CD4-positive, alpha-beta T cell (primary cell): Measurements from ENCODE around the gene NSFL1C. TPM values are rescaled to one million over a fixed set of nuclear protein-coding genes. Genes with fewer than 3 reads are reported as not detected.

Source experiments
- ATAC-seq: fragments of 200-7000 bp; cut with Tn5 transposase; one replicate; pipeline ENCODE4 v1.10.0; 2022; ENCODE audit warnings: mild to moderate bottlenecking; ENCODE audit not compliant: poor library complexity
- CTCF ChIA-PET: fragments of 350-600 bp; sonication (Branson Sonifier 250); formaldehyde crosslinking; loops from one replicate; lab custom pipeline; 2021; ENCODE audit warnings: antibody characterized with exemption, inconsistent platforms; lab: Charles Lee
- POLR2A ChIA-PET: fragments of 350-600 bp; sonication (Branson Sonifier 250); formaldehyde crosslinking; loops from one replicate; lab custom pipeline; 2021; ENCODE audit warnings: antibody characterized with exemption, inconsistent platforms; lab: Charles Lee
- DNase-seq, 14 experiments: peaks; one replicate each; pipeline ENCODE4 v3.0.0-alpha.2; 2013 to 2020; ENCODE audit warnings: mixed read lengths in 2 of 14
- H3K27ac ChIP-seq, 2 donors: one replicate each; pipeline versions ENCODE4 v1.5.1 to v1.7.0; 2013; ENCODE audit warnings: low read length in 2 of 2, low read depth in 1 of 2, mild to moderate bottlenecking in 1 of 2
- H3K27me3 ChIP-seq, 2 experiments: 1 replicate in 1 of 2; 2 replicates in 1 of 2; pipeline versions ENCODE4 v1.6.1 to v1.7.0; 2013; ENCODE audit warnings: low read length in 2 of 2, control low read depth in 1 of 2, mild to moderate bottlenecking in 1 of 2, moderate library complexity in 1 of 2; ENCODE audit not compliant: insufficient read depth in 2 of 2, control insufficient read depth in 1 of 2
- H3K36me3 ChIP-seq: one replicate; pipeline ENCODE4 v1.6.1; 2013; ENCODE audit warnings: low read length, control low read depth; ENCODE audit not compliant: insufficient read depth
- H3K4me1 ChIP-seq: one replicate; pipeline ENCODE4 v1.6.1; 2013; ENCODE audit warnings: low read length, control low read depth; ENCODE audit not compliant: insufficient read depth
- H3K4me3 ChIP-seq: one replicate; pipeline ENCODE4 v1.5.1; 2013; ENCODE audit warnings: mild to moderate bottlenecking, low read length, moderate library complexity
- H3K9me3 ChIP-seq, 2 experiments: 1 replicate in 1 of 2; 2 replicates in 1 of 2; pipeline versions ENCODE4 v1.6.1 to v1.7.0; 2013; ENCODE audit warnings: low read length in 2 of 2, mild to moderate bottlenecking in 2 of 2, control low read depth in 1 of 2, moderate library complexity in 1 of 2; ENCODE audit not compliant: control insufficient read depth in 1 of 2, insufficient read depth in 1 of 2
- H3K27ac Mint-ChIP-seq: one replicate; pipeline ENCODE4 v1.8.0; 2020; ENCODE audit warnings: mixed read lengths
- H3K27me3 Mint-ChIP-seq: one replicate; pipeline ENCODE4 v1.8.0; 2021; ENCODE audit warnings: mixed read lengths
- H3K36me3 Mint-ChIP-seq: one replicate; pipeline ENCODE4 v1.8.0; 2021; ENCODE audit warnings: low read depth, mixed read lengths
- H3K4me1 Mint-ChIP-seq: one replicate; pipeline ENCODE4 v1.8.0; 2021; ENCODE audit warnings: low read depth, mixed read lengths
- H3K4me3 Mint-ChIP-seq: one replicate; pipeline ENCODE4 v1.8.0; 2020; ENCODE audit warnings: mild to moderate bottlenecking, mixed read lengths
- H3K9me3 Mint-ChIP-seq: one replicate; pipeline ENCODE4 v1.8.0; 2020; ENCODE audit warnings: mixed read lengths
- intact Hi-C, 2 experiments: fragments of 100-400 bp; cut with DNase I in 1 of 2; cut with micrococcal nuclease in 1 of 2; formaldehyde crosslinking; loops; one replicate each; pipeline versions ENCODE4 v1.15.1 to v1.9.0; 2023 to 2025; cut with DNase I, micrococcal nuclease
- total RNA-seq, 174 experiments: library from RNA in 2 of 174; stranded (reverse) in 2 of 174; gene quantifications; one replicate each; pipeline ENCODE4 v1.2.3 and lab custom pipeline; 2021 to 2026
- TF ChIP-seq, protein P1 (sequence below): fragments of 200-600 bp; IDR thresholded peaks from one replicate; pipeline ENCODE4 v1.8.0; 2022; ENCODE audit warnings: antibody characterized with exemption, mild to moderate bottlenecking

The NSFL1C gene
- total RNA-seq, 2 experiments from 2014 or later, result 53.2 to 53.4 TPM

DNA sequence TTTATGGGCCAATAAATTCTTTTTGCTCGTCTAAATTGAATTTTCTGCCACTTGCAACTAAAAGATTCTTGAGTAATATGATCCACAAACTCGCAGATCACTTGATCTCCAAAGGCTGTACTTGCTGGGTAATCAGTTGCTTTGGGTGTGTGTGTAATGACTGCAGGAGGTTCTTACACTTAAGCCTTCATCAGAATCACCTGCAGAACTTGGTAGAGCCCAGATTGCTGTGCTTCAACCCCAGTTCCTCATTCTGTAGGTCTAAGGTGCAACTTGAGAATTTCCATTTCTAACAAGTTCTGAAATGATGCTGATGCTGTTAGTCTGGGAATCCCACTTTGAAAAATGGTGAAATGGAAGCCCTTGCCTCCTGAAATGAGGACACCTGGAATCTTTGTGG lies 60.8 kb downstream of the NSFL1C start:
- H3K4me3 ChIP-seq, result no peak overlapping the region
- no peak overlapping the region for H3K27ac Mint-ChIP-seq
- H3K4me1 ChIP-seq, result peaks cover 9% of the 10 kb centered on the region
- TF ChIP-seq, protein P1, sequence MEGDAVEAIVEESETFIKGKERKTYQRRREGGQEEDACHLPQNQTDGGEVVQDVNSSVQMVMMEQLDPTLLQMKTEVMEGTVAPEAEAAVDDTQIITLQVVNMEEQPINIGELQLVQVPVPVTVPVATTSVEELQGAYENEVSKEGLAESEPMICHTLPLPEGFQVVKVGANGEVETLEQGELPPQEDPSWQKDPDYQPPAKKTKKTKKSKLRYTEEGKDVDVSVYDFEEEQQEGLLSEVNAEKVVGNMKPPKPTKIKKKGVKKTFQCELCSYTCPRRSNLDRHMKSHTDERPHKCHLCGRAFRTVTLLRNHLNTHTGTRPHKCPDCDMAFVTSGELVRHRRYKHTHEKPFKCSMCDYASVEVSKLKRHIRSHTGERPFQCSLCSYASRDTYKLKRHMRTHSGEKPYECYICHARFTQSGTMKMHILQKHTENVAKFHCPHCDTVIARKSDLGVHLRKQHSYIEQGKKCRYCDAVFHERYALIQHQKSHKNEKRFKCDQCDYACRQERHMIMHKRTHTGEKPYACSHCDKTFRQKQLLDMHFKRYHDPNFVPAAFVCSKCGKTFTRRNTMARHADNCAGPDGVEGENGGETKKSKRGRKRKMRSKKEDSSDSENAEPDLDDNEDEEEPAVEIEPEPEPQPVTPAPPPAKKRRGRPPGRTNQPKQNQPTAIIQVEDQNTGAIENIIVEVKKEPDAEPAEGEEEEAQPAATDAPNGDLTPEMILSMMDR, result no peak
- H3K27ac ChIP-seq, result no peak overlapping the region
- POLR2A ChIA-PET, result no interaction called here
- H3K4me3 Mint-ChIP-seq, result no peak overlapping the region
- ATAC-seq, result no peak
- H3K9me3 ChIP-seq, result peaks cover 0 to 3% of the 10 kb centered on the region in 2 experiments
- no peaks in the 10 kb centered on the region for H3K36me3 ChIP-seq
- intact Hi-C loops, result no loop called here
- H3K27me3 ChIP-seq, result peaks cover 0 to 3% of the 10 kb centered on the region in 2 experiments
- peaks cover 4% of the 10 kb centered on the region for H3K9me3 Mint-ChIP-seq
- no peaks in the 10 kb centered on the region for H3K27me3 Mint-ChIP-seq
- no peaks in the 10 kb centered on the region for H3K36me3 Mint-ChIP-seq
- CTCF ChIA-PET, result no interaction called here
- peaks cover 10% of the 10 kb centered on the region for H3K4me1 Mint-ChIP-seq
- no peak for DNase-seq

DNA sequence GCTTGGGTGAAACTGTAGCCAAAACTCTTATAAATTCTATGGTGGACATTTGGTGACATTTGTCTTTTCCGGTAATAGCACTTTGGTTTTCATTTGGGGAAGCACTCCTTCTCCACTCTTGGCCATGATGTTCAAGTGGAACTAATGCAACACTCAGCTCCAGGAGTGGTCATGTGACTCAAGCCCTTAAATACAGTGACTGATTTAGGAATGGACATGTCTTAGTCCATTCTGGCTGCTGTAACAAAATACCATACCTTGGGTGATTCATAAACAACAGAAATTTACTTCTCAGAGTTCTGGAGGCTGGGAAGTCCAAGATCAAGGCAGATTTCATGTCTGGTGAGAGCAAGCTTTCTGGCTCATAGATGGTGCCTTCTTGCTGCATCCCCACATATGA lies 63.0 kb downstream of the NSFL1C start:
- no peaks in the 10 kb centered on the region for H3K36me3 ChIP-seq
- H3K27me3 Mint-ChIP-seq, result no peaks in the 10 kb centered on the region
- TF ChIP-seq, protein P1, result no peak
- no peak overlapping the region for H3K4me3 Mint-ChIP-seq
- H3K4me3 ChIP-seq, result no peak overlapping the region
- intact Hi-C loops, result no loop called here
- peaks cover 9% of the 10 kb centered on the region for H3K4me1 ChIP-seq
- DNase-seq (no peak), ATAC-seq (no peak)
- H3K4me1 Mint-ChIP-seq, result peaks cover 10% of the 10 kb centered on the region
- no peak overlapping the region for H3K27ac Mint-ChIP-seq
- H3K36me3 Mint-ChIP-seq, result no peaks in the 10 kb centered on the region
- CTCF ChIA-PET, result no interaction called here
- POLR2A ChIA-PET, result no interaction called here
- H3K27ac ChIP-seq, result no peak overlapping the region
- no peaks in the 10 kb centered on the region for H3K27me3 ChIP-seq
- H3K9me3 ChIP-seq, result peaks cover 0 to 3% of the 10 kb centered on the region in 2 experiments
- H3K9me3 Mint-ChIP-seq, result peaks cover 4% of the 10 kb centered on the region

DNA sequence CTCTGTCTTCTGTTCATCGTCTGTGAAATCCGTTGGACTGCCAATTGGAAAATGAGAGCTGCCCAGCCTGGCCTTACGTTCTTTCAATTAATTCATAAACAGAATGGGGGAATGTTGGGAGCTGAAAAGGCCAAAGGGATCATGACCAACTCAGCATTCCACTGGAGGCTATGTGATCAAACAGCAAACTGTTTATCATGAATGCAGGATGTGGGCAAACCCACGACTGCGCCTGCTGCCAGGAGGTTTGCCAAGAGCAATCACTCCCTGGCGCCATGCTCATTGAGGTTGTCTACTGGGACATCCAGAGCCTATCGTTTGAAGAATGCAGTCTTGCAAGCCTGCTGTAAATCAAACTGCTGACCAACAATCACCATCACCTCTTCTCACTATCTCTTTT lies 64.5 kb downstream of the NSFL1C start:
- no peaks in the 10 kb centered on the region for H3K36me3 Mint-ChIP-seq
- H3K27me3 Mint-ChIP-seq, result no peaks in the 10 kb centered on the region
- H3K27ac ChIP-seq, result no peak overlapping the region
- intact Hi-C loops, result no loop called here
- no peak overlapping the region for H3K4me3 ChIP-seq
- ATAC-seq, result no peak
- ChIA-PET POLR2A (no interaction called here), CTCF (no interaction called here)
- peak in 1 of 14 experiments; percentile 41 for DNase-seq
- peaks cover 0 to 3% of the 10 kb centered on the region in 2 experiments for H3K9me3 ChIP-seq
- no peak overlapping the region for H3K27ac Mint-ChIP-seq
- H3K4me1 Mint-ChIP-seq, result peaks cover 11% of the 10 kb centered on the region
- no peak overlapping the region for H3K4me3 Mint-ChIP-seq
- H3K36me3 ChIP-seq, result no peaks in the 10 kb centered on the region
- TF ChIP-seq, protein P1, result no peak
- peaks cover 11% of the 10 kb centered on the region for H3K4me1 ChIP-seq
- no peaks in the 10 kb centered on the region for H3K27me3 ChIP-seq
- H3K9me3 Mint-ChIP-seq, result peaks cover 4% of the 10 kb centered on the region
